Heart left ventricle (tissue), 13 donors: ENCODE results near the gene ELOVL5.

Experiments used
- CTCF ChIP-seq, 12 donors: fragments of 200-600 bp; sonication (generic) in 4 of 12; IDR thresholded peaks; one replicate each; pipeline versions ENCODE4 v1.5.0 to v1.8.0; 2018 to 2022; ENCODE audit warnings: antibody characterized with exemption in 12 of 12, mild to moderate bottlenecking in 5 of 12
- POLR2A ChIP-seq, 2 donors: fragments of 450-650 bp; IDR thresholded peaks; one replicate each; pipeline ENCODE4 v1.6.1; 2017; ENCODE audit warnings: antibody characterized with exemption in 2 of 2, mild to moderate bottlenecking in 2 of 2, moderate library complexity in 2 of 2
- donor health status: ischemic (EF 13 %, LVEDD 7.1; RV severe dilation, severe dysfunction).
- donor health status: DM: no; HTN: yes; CAD: no.
- donor health status: DM: no; HTN: no; CAD: no.
- donor health status: ischemic (EF 25% LVEDD 6.9; RV normal size, moderate dysfunction).
- donor health status: ischemic (EF 25% LVEDD 5.7; RV mildly dilated, moderate dysfunction).
- donor health status: ischemic (EF 35%, LVEDD 5.7; RV mildly dilated, moderate dysfunction).
- donor health status: nonischemic (EF 11% LVEDD 7.7; RV severe dilation, severe dysfunction).
- donor health status: DM: yes; HTN: yes; CAD: no.
- donor health status: PGD.
- donor health status: ischemic (EF 29% LVEDD 5.4; RV normal size, mild dysfunction).
- donor health status: nonischemic (EF 23%, LVEDD 6.1; RV moderate dilation, normal function).

- TF ChIP-seq CTCF (IDR thresholded peaks at IDR 0.05) (no peak), POLR2A (IDR thresholded peaks at IDR 0.05) (no peak)
Observed at GRCh38 chr6:53309059-53309900, 39.5 kb downstream of the ELOVL5 start.
